Right lobe of liver (tissue), 4 donors: ENCODE measurements around the gene CCNI2.

Experiments used
- CTCF ChIP-seq, 4 donors: fragments of 200-600 bp in 3 of 4; fragments of 450-650 bp in 1 of 4; IDR thresholded peaks; one replicate each; pipeline versions ENCODE4 v1.5.1 to v1.8.0; 2016 to 2022; ENCODE audit warnings: antibody characterized with exemption in 4 of 4, mild to moderate bottlenecking in 2 of 4
- POLR2A ChIP-seq: fragments of 450-650 bp; IDR thresholded peaks from one replicate; pipeline ENCODE4 v1.6.1; 2017; ENCODE audit warnings: antibody characterized with exemption, mild to moderate bottlenecking
- donor health status: DM: no; HTN: no; CAD: no.
- donor health status: DM: no; HTN: no; CAD: no.
- donor health status: DM: no; HTN: yes; CAD: no.

GRCh38 chr5:132737982-132738681, 9.1 kb upstream of the CCNI2 start:
- TF ChIP-seq CTCF (IDR thresholded peaks at IDR 0.05): no peak
- TF ChIP-seq POLR2A: no peak
